Kidney (tissue), 14 donors: ENCODE data around the gene PLEKHG3. TPM values are rescaled to one million over a fixed set of nuclear protein-coding genes. Genes with fewer than 3 reads are reported as not detected.

Experiments
- DNase-seq, 5 donors: peaks; one replicate each; pipeline ENCODE4 v3.0.0-alpha.2; 2013 to 2020
- FAIRE-seq: peaks from 2 replicates; lab custom pipeline; 2012; peaks lifted over from hg19 to GRCh38; lab: Jason Lieb, UNC
- H3K27ac ChIP-seq, 2 donors: one replicate each; pipeline ENCODE4 v1.7.0; 2013; ENCODE audit warnings: low read depth in 2 of 2, low read length in 2 of 2, inconsistent platforms in 1 of 2
- H3K27me3 ChIP-seq: one replicate; pipeline ENCODE4 v1.7.1; 2013; ENCODE audit warnings: low read length, inconsistent platforms; ENCODE audit not compliant: control insufficient read depth, insufficient read depth
- H3K36me3 ChIP-seq, 3 donors: one replicate each; pipeline versions ENCODE4 v1.7.0 to v1.7.1; 2013; ENCODE audit warnings: low read length in 3 of 3, control low read depth in 1 of 3, inconsistent platforms in 1 of 3; ENCODE audit not compliant: insufficient read depth in 3 of 3, control insufficient read depth in 2 of 3
- H3K4me1 ChIP-seq, 3 donors: one replicate each; pipeline versions ENCODE4 v1.7.0 to v1.7.1; 2013; ENCODE audit warnings: low read length in 3 of 3, inconsistent platforms in 1 of 3, low read depth in 1 of 3; ENCODE audit not compliant: control insufficient read depth in 2 of 3, insufficient read depth in 2 of 3
- H3K4me3 ChIP-seq, 3 donors: one replicate each; pipeline versions ENCODE4 v1.7.0 to v1.8.1; 2013; ENCODE audit warnings: low read length in 3 of 3, control low read depth in 1 of 3, inconsistent platforms in 1 of 3
- H3K9ac ChIP-seq, 3 donors: one replicate each; pipeline versions ENCODE4 v1.7.0 to v1.7.1; 2013; ENCODE audit warnings: low read length in 3 of 3, control low read depth in 1 of 3, inconsistent platforms in 1 of 3
- H3K9me3 ChIP-seq, 3 donors: one replicate each; pipeline versions ENCODE4 v1.7.0 to v1.7.1; 2013; ENCODE audit warnings: low read length in 3 of 3, control low read depth in 1 of 3, inconsistent platforms in 1 of 3; ENCODE audit not compliant: control insufficient read depth in 2 of 3, insufficient read depth in 1 of 3
- intact Hi-C: fragments of 100-400 bp; cut with DNase I; formaldehyde crosslinking; loops from one replicate; pipeline ENCODE4 v1.11.1; 2022
- polyA plus RNA-seq: library from polyadenylated mRNA; stranded (reverse); fragments of 350-450 nt; fragmentation: Illumina TruSeq; extraction: RNeasy Lipid Tissue Mini Kit (QIAGEN cat#74804); gene quantifications from one replicate; pipeline ENCODE4 v1.2.3, GENCODE V29; 2014; ENCODE audit warnings: low read depth, low replicate concordance; ENCODE audit not compliant: insufficient read depth
- total RNA-seq: library from RNA; stranded (reverse); fragmentation: NEBNext Ultra II Directional; extraction: Animal tissue kit (Norgen Biotek cat#: 25700); gene quantifications from one replicate; pipeline ENCODE4 v1.2.1, GENCODE V29; 2021
- TF ChIP-seq, protein P1 (sequence below): IDR thresholded peaks from 3 replicates; pipeline ENCODE4 v1.5.1; 2012; ENCODE audit warnings: mild to moderate bottlenecking, moderate library complexity, borderline replicate concordance; ENCODE audit not compliant: insufficient read depth; ENCODE audit errors: extremely low read depth
- donor health status: control.
- donor health status: control.
- donor health status: control.
- donor health status: control.
- donor health status: control.
- donor health status: DM: yes; HTN: yes; CAD: no.
- donor health status: Normal renal cell carcinoma (clear cell type).

PLEKHG3 gene
- total and polyA plus RNA-seq, 2 donors from 2014 or later = 51.9 to 127 TPM

DNA sequence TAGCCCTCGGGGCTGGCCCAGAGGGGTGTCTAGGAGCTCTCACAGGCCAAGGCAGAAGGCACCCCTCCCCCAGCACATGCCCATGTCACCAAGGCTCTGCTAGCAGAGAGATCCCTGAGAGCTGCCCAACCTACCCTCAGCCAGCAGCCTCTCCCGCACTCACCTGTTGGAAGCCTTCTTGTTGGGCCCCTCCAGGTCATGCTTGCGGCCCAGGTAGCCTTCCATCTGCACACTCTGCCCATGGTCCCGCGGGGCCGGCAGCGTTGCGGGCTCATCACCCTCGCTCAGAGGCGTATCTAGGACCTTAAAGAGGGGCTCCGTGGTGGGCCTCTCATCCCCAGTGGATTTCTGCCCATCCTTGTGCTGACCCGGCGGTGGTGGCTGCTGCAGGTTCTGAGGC is 49.1 kb downstream of the PLEKHG3 start:
- Histone ChIP-seq H3K9ac (no peak overlapping the region), H3K4me3 (no peak overlapping the region), H3K9me3 (no peaks in the 10 kb centered on the region), H3K4me1 (peaks cover 0 to 10% (median 0%) of the 10 kb centered on the region in 3 donors), H3K27me3 (no peaks in the 10 kb centered on the region), H3K27ac (no peak overlapping the region), H3K36me3 (peaks cover 0 to 7% (median 0%) of the 10 kb centered on the region in 3 donors)
- no peak for DNase-seq
- TF ChIP-seq, protein P1, sequence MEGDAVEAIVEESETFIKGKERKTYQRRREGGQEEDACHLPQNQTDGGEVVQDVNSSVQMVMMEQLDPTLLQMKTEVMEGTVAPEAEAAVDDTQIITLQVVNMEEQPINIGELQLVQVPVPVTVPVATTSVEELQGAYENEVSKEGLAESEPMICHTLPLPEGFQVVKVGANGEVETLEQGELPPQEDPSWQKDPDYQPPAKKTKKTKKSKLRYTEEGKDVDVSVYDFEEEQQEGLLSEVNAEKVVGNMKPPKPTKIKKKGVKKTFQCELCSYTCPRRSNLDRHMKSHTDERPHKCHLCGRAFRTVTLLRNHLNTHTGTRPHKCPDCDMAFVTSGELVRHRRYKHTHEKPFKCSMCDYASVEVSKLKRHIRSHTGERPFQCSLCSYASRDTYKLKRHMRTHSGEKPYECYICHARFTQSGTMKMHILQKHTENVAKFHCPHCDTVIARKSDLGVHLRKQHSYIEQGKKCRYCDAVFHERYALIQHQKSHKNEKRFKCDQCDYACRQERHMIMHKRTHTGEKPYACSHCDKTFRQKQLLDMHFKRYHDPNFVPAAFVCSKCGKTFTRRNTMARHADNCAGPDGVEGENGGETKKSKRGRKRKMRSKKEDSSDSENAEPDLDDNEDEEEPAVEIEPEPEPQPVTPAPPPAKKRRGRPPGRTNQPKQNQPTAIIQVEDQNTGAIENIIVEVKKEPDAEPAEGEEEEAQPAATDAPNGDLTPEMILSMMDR = no peak
- intact Hi-C loops = no loop called here
- FAIRE-seq = no peak

DNA sequence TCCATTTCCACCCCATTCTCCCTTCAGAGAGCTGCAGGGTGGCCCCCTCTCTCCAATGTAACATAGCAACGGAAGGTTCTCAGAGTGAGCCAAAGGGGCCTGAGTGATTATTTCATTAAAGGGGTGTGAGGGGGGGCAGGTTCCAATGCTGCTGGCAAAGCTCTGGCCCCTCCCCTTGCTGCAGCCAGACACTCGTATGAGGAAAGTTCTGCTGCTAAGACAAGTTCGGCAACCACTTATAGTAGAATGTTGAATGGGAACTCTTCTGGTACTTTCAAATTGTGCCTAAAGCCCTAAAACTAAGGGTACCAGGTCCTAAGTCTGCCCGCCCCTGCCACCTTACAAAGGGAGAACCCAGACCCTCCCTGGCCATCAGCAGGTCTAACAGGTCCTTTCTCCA is 49.8 kb downstream of the PLEKHG3 start:
- Histone ChIP-seq H3K4me3 (no peak overlapping the region), H3K36me3 (peaks cover 0 to 7% (median 0%) of the 10 kb centered on the region in 3 donors), H3K9me3 (no peaks in the 10 kb centered on the region), H3K27ac (no peak overlapping the region), H3K27me3 (no peaks in the 10 kb centered on the region), H3K9ac (no peak overlapping the region), H3K4me1 (peaks cover 0 to 11% (median 0%) of the 10 kb centered on the region in 3 donors)
- TF ChIP-seq, protein P1 = no peak
- intact Hi-C loops = no loop called here
- no peak for FAIRE-seq
- DNase-seq = no peak

DNA sequence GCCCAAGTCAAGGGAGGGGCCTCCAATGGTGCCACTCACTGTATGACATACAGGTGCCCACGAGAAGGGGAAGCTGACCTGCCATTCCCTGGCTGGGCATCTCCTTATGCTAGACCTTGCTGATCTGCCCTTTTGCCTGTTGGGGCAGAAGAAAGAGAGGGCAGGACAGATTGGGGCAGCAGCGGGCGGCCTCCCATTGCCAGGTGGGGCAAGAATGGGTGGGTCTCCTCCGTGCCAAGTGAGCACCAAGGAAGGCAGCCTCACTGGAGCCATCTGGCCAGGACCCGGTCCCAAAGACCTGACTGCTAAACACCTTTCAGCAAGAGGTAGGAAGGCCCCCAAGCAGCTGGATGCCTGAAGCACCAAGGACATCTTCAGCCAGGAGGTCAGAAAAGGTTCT is 50.5 kb downstream of the PLEKHG3 start:
- H3K9me3 ChIP-seq = no peaks in the 10 kb centered on the region
- no peak overlapping the region for H3K4me3 ChIP-seq
- H3K4me1 ChIP-seq = peaks cover 0 to 15% (median 4%) of the 10 kb centered on the region in 3 donors
- no peaks in the 10 kb centered on the region for H3K27me3 ChIP-seq
- no peak for FAIRE-seq
- H3K36me3 ChIP-seq = peaks cover 0 to 5% (median 0%) of the 10 kb centered on the region in 3 donors
- H3K9ac ChIP-seq = no peak overlapping the region
- intact Hi-C loops = no loop called here
- TF ChIP-seq, protein P1 = no peak
- H3K27ac ChIP-seq = no peak overlapping the region
- no peak for DNase-seq

DNA sequence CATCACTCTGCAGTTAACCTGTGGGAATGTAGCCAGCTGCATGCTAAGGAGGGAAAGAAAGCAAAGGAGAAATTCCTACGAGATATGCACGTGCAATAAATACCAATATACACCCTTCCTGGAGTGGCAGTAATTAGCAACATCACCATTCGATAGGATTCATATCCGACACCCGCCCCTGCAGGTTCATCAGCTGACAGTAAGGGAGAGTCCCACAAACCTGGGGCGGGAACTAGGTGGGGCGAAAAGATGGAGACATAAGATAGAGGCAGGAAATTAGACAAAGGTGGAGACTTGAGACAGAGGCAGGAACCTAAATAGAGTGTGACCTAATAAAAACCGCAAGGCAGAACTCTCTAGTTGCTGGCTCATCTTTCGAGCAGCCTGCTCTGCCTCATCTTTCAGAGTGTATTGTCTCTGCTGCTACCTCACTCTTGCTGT is 51.6 kb downstream of the PLEKHG3 start:
- Histone ChIP-seq H3K27me3 (no peaks in the 10 kb centered on the region), H3K36me3 (no peaks in the 10 kb centered on the region), H3K4me1 (peaks cover 0 to 15% (median 4%) of the 10 kb centered on the region in 3 donors), H3K27ac (peak overlapping the region in 1 of 2 donors; percentile 5), H3K4me3 (no peak overlapping the region), H3K9me3 (no peaks in the 10 kb centered on the region), H3K9ac (no peak overlapping the region)
- intact Hi-C loops = no loop called here
- TF ChIP-seq, protein P1 = no peak
- FAIRE-seq = no peak
- DNase-seq = peak in 1 of 5 donors; percentile 41
